Activated B cell treated with CpG ODN at 0.5 μM for 24 hours (primary cell): ENCODE measurements around the gene KRTAP9-6. TPM values are rescaled to one million over a fixed set of nuclear protein-coding genes. Genes with fewer than 3 reads are reported as not detected.

Experiments
- ATAC-seq: fragments of 200-7000 bp; cut with Tn5 transposase; one replicate; pipeline ENCODE4 v1.10.0; 2021; ENCODE audit warnings: low read depth, mild to moderate bottlenecking, moderate library complexity
- CTCF ChIA-PET: fragments of 350-600 bp; sonication (Branson Sonifier 250); formaldehyde crosslinking; loops from one replicate; lab custom pipeline; 2021; ENCODE audit warnings: antibody characterized with exemption; lab: Charles Lee
- POLR2A ChIA-PET: fragments of 350-600 bp; sonication (Branson Sonifier 250); formaldehyde crosslinking; loops from one replicate; lab custom pipeline; 2021; ENCODE audit warnings: antibody characterized with exemption; lab: Charles Lee
- DNase-seq: peaks from one replicate; pipeline ENCODE4 v3.0.0; 2022
- H3K27ac Mint-ChIP-seq: one replicate; pipeline ENCODE4 v1.8.0; 2020; ENCODE audit warnings: mixed read lengths
- H3K27me3 Mint-ChIP-seq: one replicate; pipeline ENCODE4 v1.8.0; 2021; ENCODE audit warnings: mixed read lengths
- H3K36me3 Mint-ChIP-seq: one replicate; pipeline ENCODE4 v1.8.0; 2021; ENCODE audit warnings: low read depth, mixed read lengths
- H3K4me1 Mint-ChIP-seq: one replicate; pipeline ENCODE4 v1.8.0; 2021; ENCODE audit warnings: mixed read lengths
- H3K4me3 Mint-ChIP-seq: one replicate; pipeline ENCODE4 v1.8.0; 2020; ENCODE audit warnings: mild to moderate bottlenecking, mixed read lengths
- H3K9me3 Mint-ChIP-seq: one replicate; pipeline ENCODE4 v1.8.0; 2020; ENCODE audit warnings: mixed read lengths
- CTCF ChIP-seq: fragments of 200-600 bp; IDR thresholded peaks from one replicate; pipeline ENCODE4 v1.8.0; 2022; ENCODE audit warnings: antibody characterized with exemption, mild to moderate bottlenecking
- intact Hi-C: fragments of 100-400 bp; cut with micrococcal nuclease; formaldehyde crosslinking; loops from one replicate; pipeline ENCODE4 v1.15.1; 2024
- total RNA-seq: library from RNA; stranded (reverse); gene quantifications from 2 replicates; pipeline ENCODE4 v1.2.3, GENCODE V29; 2022

KRTAP9-6 gene
- total RNA-seq, 1 donor from 2014 or later: not detected

- peaks cover 8% of the 10 kb centered on the region for H3K9me3 Mint-ChIP-seq
- DNase-seq: no peak
- H3K4me1 Mint-ChIP-seq: peaks cover 4% of the 10 kb centered on the region
- H3K4me3 Mint-ChIP-seq: no peak within 1 kb of the TSS
- POLR2A ChIA-PET: no interaction called here
- H3K27me3 Mint-ChIP-seq: peaks cover 19% of the 10 kb centered on the region
- no peaks in the 10 kb centered on the region for H3K36me3 Mint-ChIP-seq
- intact Hi-C loops: no loop called here
- no peak within 1 kb of the TSS for H3K27ac Mint-ChIP-seq
- ATAC-seq: no peak
- CTCF ChIA-PET: no interaction called here
- no peak for TF ChIP-seq CTCF
Observed at GRCh38 chr17:41315204-41315794, 50.1 kb downstream of the KRTAP9-6 start, which contains the start of gene KRTAP17-1. Gene KRTAP17-1, minus strand, starts transcription at chr17:41315710. Its CDS starts 60 bp downstream, at chr17:41315650.

Other genes starting within 250 kb of the KRTAP9-6 start
- not detected in 2 replicates for gene KRTAP1-5, start 238.2 kb upstream of the KRTAP9-6 start, total RNA-seq
- not detected in 2 replicates for gene KRTAP1-4, start 235.2 kb upstream of the KRTAP9-6 start, total RNA-seq
- not detected in 2 replicates for gene KRTAP1-3, start 230.5 kb upstream of the KRTAP9-6 start, total RNA-seq
- not detected in 2 replicates for gene KRTAP1-1, start 223.9 kb upstream of the KRTAP9-6 start, total RNA-seq
- gene KRTAP2-1, start 218.1 kb upstream of the KRTAP9-6 start, total RNA-seq: not detected in 2 replicates
- gene KRTAP2-2, start 210.1 kb upstream of the KRTAP9-6 start, total RNA-seq: not detected in 2 replicates
- gene KRTAP2-3, start 205.3 kb upstream of the KRTAP9-6 start, total RNA-seq: not detected in 2 replicates
- gene KRTAP2-4, start 199.5 kb upstream of the KRTAP9-6 start, total RNA-seq: not detected in 2 replicates
- not detected in 2 replicates for gene KRTAP4-7, start 181.2 kb upstream of the KRTAP9-6 start, total RNA-seq
- not detected in 2 replicates for gene KRTAP4-8, start 167.2 kb upstream of the KRTAP9-6 start, total RNA-seq
- not detected in 2 replicates for gene KRTAP4-16, start 163.2 kb upstream of the KRTAP9-6 start, total RNA-seq
- not detected in 2 replicates for gene KRTAP4-9, start 160.0 kb upstream of the KRTAP9-6 start, total RNA-seq
- not detected in 2 replicates for gene KRTAP4-11, start 147.0 kb upstream of the KRTAP9-6 start, total RNA-seq
- gene KRTAP4-12, start 141.2 kb upstream of the KRTAP9-6 start, total RNA-seq: not detected in 2 replicates
- not detected in 2 replicates for gene KRTAP4-6, start 124.8 kb upstream of the KRTAP9-6 start, total RNA-seq
- not detected in 2 replicates for gene KRTAP4-5, start 115.6 kb upstream of the KRTAP9-6 start, total RNA-seq
- not detected in 2 replicates for gene KRTAP4-4, start 104.6 kb upstream of the KRTAP9-6 start, total RNA-seq
- not detected in 2 replicates for gene KRTAP4-3, start 97.2 kb upstream of the KRTAP9-6 start, total RNA-seq
- not detected in 2 replicates for gene KRTAP4-2, start 87.2 kb upstream of the KRTAP9-6 start, total RNA-seq
- gene KRTAP4-1, start 80.5 kb upstream of the KRTAP9-6 start, total RNA-seq: not detected in 2 replicates
- gene KRTAP9-1, start 75.5 kb upstream of the KRTAP9-6 start, total RNA-seq: not detected in 2 replicates
- not detected in 2 replicates for gene KRTAP9-2, start 38.7 kb upstream of the KRTAP9-6 start, total RNA-seq
- gene KRTAP9-3, start 32.9 kb upstream of the KRTAP9-6 start, total RNA-seq: not detected in 2 replicates
- gene KRTAP9-8, start 27.4 kb upstream of the KRTAP9-6 start, total RNA-seq: not detected in 2 replicates
- not detected in 2 replicates for gene KRTAP9-4, start 15.7 kb upstream of the KRTAP9-6 start, total RNA-seq
- gene KRTAP9-9, start 10.0 kb upstream of the KRTAP9-6 start, total RNA-seq: not detected in 2 replicates
- gene KRTAP9-7, start 10.3 kb downstream of the KRTAP9-6 start, total RNA-seq: not detected in 2 replicates
- not detected in 2 replicates for gene KRTAP29-1, start 37.5 kb downstream of the KRTAP9-6 start, total RNA-seq
- gene KRTAP16-1, start 43.9 kb downstream of the KRTAP9-6 start, total RNA-seq: not detected in 2 replicates
- not detected in 2 replicates for gene KRTAP17-1, start 50.3 kb downstream of the KRTAP9-6 start, total RNA-seq
- gene KRT33A, start 85.5 kb downstream of the KRTAP9-6 start, total RNA-seq: not detected in 2 replicates
- not detected in 2 replicates for gene KRT33B, start 104.4 kb downstream of the KRTAP9-6 start, total RNA-seq
- gene KRT34, start 116.9 kb downstream of the KRTAP9-6 start, total RNA-seq: not detected in 2 replicates
- gene KRT31, start 132.2 kb downstream of the KRTAP9-6 start, total RNA-seq: not detected in 2 replicates
- not detected in 2 replicates for gene KRT37, start 159.2 kb downstream of the KRTAP9-6 start, total RNA-seq
- gene KRT38, start 175.6 kb downstream of the KRTAP9-6 start, total RNA-seq: not detected in 2 replicates
- gene KRT32, start 202.0 kb downstream of the KRTAP9-6 start, total RNA-seq: not detected in 2 replicates
- gene KRT35, start 215.8 kb downstream of the KRTAP9-6 start, total RNA-seq: not detected in 2 replicates
- not detected in 2 replicates for gene KRT36, start 224.5 kb downstream of the KRTAP9-6 start, total RNA-seq
- gene KRT13, start 240.2 kb downstream of the KRTAP9-6 start, total RNA-seq: not detected in 2 replicates